ENCODE measurements around the gene ACOXL.

ACOXL gene

DNA sequence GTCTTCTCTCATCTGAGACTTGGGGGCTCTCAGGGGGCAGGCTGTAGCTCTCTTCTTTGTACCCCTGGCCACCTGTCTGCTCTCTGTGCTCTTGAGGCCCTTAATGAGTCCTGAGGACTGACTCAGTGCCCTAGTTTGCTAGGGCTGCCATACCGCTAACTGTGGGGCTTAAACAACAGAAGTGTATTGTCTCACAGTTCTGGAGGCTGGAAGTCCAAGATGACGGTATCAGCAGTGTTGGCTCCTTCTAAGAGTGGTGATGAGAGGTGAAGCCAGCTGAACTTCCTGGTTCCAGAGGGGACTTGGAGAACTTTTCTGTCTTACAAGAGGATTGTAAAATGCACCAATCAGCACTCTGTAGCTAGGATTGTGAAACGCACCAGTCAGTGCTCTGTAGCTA is 67.0 kb downstream of the ACOXL start:
- DNase-seq, result no peak

- no peak for DNase-seq
These were observed 68.4 kb downstream of the ACOXL start for GRCh38 chr2:110800611-110801402.

GRCh38 chr2:110802208-110802932 is 70.0 kb downstream of the ACOXL start:
- DNase-seq, result no peak

GRCh38 chr2:110804433-110804832 is 72.1 kb downstream of the ACOXL start:
- DNase-seq, result no peak

GRCh38 chr2:110804915-110805314 is 72.5 kb downstream of the ACOXL start:
- DNase-seq, result peak; percentile 55

- no peak for DNase-seq
These were observed 73.6 kb downstream of the ACOXL start for GRCh38 chr2:110805894-110806452.

GRCh38 chr2:110807522-110807921 is 75.1 kb downstream of the ACOXL start:
- DNase-seq, result no peak

- DNase-seq, result no peak
These were observed 78.0 kb downstream of the ACOXL start for GRCh38 chr2:110810404-110810803.

DNA sequence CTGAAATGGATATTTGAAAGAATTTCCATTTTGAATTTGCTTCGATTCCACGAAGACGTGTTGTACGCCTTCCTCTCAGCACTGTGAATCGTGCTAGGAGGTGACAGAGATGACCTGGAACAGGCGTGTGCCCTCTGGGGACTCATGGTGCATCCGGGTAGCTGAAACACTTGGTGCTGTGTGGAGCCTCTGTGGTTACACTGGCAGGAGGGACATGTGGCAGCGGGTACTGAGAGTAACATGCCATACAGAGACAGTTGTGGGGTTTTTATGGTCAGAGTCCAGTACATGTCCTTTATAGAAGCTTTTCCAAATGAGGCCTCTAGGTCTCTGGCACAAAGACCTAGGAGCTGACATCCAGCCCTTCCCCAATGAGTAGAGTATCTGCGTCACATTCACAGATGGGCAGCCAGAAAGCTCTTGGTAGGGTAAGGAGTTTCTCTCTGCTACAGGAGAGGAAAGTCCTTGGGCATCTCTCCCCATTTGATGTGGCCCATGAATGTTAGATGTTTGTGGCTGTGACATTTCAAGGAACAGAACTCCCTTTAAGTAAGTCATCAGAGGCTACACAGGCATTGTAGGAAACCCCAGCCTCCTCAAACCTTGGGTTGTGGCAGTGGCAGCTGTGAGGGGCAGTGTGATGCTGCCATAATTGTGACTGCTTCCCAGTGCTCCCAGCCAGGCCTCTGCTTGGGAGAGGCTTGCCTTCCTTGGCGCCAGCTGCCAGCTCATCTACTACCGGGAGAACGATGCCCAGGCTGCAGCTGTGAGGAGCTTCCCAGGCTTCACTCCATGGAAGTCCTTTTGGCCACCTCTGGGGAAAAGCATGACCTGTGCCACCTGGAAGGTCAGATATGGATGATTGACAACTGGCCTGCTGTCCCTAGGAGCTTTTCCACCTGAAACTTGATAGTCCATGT is 80.6 kb downstream of the ACOXL start:
- DNase-seq, result no peak

DNA sequence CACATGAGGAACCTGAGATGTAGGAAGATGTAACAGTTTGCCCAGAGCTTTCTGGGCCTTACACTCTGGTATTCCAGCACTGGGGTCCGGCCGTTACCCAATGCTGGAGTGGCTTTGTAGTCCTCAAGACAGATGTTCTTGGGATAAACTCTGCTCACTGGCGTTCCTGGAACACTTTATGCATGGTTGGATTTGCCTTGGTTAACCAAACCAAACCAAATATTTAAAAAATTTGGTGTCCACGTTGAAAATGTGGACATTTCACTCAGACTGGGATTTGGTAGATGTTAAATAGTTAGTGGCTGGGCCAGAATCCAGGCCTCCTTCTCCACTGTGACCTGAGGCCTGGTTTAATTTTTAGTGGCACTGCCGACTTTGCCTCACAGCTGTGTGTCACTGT is 81.5 kb downstream of the ACOXL start:
- no peak for DNase-seq

- no peak for DNase-seq
These were observed 83.6 kb downstream of the ACOXL start for GRCh38 chr2:110815938-110816337.

- DNase-seq, result no peak
These were observed 84.3 kb downstream of the ACOXL start for GRCh38 chr2:110816404-110817365.

GRCh38 chr2:110818767-110819481 is 86.6 kb downstream of the ACOXL start:
- DNase-seq, result no peak

DNA sequence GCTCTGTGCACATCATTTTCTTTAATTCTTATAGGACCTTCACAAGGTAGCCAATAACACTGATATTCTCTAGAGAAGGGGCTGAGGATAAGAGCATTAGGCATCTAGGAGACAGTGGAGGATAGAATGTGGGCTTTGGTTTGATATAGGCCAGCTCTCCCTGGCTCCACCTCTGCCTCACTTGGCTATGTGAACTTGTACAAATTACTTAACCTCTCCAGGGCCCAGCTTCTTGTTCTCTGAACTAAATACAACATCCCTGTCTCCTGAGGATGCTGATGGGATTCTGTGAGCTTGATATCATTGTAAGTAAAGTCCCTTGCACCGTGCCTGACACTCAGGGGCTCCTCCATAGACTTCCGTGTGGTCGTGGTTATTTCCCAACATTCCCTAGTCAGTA is 87.3 kb downstream of the ACOXL start:
- DNase-seq, result no peak

GRCh38 chr2:110820128-110820527 is 87.8 kb downstream of the ACOXL start:
- no peak for DNase-seq

DNA sequence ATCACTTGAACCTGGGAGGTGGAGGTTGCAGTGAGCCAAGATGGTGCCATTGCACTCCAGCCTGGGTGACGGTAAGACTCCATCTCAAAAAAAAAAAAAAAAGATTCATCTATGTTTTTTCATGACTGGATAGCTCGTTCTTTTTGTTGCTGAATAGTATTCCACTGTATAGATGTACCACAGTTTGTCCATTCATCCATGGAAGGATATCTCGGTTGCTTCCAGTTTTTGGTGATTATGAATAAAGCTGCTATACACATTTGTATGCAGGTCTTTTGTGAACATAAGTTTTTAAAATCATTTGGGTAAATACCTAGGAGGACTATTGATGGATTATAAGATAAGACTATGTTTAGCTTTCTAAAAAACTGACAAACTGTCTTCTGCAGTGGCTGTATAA is 90.8 kb downstream of the ACOXL start:
- DNase-seq, result no peak

DNA sequence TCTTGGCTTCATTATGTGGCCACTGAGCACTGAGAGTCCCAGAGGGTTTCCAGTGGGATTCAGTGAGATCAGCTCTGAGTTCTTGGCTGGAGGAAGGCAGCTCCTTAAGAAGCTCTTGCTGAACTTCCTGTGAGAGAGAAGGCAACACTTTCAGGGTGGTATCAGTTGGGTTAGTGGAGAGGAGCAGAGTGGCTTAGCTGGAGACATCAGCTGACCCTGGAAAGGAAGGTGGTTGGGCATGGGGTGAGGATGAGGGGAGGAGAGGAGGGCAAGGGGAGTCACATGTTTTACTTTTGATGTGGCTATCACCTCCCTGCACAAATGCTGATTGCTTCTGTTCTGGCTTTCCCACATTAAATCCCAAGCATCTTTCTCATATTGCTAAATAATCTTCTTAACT is 95.1 kb downstream of the ACOXL start:
- no peak for DNase-seq

- DNase-seq, result no peak
These were observed 96.0 kb downstream of the ACOXL start for GRCh38 chr2:110828330-110828729.

DNA sequence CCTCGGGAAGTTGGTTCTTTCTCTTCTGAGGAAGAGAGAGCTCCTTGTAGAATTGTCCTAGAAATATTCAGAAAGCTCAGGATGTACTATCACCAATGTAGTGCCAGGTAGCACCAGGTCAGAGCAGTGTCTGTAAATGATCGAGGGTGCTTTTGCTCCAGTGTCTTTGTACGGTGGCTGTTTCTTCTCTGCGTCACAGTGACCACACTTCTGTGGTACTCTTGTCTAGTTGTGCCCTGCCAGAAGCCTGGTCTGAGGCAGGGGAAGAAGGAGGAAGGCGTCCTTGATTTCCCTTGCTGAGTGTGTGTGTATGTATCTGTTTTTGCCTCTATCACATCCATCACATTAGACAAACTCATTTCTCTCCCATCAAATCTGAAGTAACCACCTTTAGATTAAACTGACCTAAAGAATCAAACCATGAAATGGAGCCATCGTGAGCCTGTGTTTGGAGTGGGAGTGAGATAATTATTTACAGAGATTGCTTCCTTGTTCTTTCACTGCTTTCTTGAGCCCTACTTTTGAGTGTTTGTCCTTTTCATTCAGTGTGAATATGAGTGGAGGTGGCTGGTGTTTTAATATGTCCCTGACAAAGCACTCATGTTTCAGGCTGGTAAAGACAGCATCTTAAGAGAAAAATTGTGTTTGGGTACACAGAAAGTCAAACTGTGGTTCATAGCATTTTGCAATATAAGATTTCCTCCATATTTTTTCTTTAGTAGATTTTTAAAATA is 97.2 kb downstream of the ACOXL start:
- DNase-seq, result no peak

GRCh38 chr2:110832740-110833139 is 100.4 kb downstream of the ACOXL start:
- no peak for DNase-seq
